GM21528 (cell line): Measurements from ENCODE around the gene PLOD1.
"Not testable (repeated sequence)": the region's sequence is repeated elsewhere in the genome, so short reads cannot be mapped to it uniquely, and the experiment has no call there.

Source experiments
- ATAC-seq: cut with Tn5 transposase; IDR thresholded peaks from one replicate; pipeline ENCODE4 v1.9.1; 2021; ENCODE audit warnings: mild to moderate bottlenecking, moderate library complexity; ENCODE audit not compliant: unreplicated experiment, low FRiP score

Gene PLOD1

DNA sequence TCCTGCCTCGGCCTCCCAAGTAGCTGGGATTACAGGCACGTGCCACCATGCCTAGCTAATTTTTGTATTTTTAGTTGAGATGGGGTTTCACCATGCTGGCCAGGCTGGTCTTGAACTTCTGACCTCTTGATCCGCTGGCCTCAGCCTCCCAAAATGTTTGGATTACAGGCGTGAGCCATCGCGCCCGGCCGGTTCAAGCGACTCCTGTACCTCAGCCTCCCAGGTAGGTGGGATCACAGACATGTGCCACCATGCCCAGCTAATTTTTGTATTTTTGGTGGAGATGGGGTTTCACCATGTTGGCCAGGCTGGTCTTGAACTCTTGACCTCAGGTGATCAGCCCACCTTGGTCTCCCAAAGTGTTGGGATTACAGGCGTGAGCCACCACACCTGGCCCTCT lies 1.2 kb downstream of the PLOD1 start:
- not testable (repeated sequence) for ATAC-seq

DNA sequence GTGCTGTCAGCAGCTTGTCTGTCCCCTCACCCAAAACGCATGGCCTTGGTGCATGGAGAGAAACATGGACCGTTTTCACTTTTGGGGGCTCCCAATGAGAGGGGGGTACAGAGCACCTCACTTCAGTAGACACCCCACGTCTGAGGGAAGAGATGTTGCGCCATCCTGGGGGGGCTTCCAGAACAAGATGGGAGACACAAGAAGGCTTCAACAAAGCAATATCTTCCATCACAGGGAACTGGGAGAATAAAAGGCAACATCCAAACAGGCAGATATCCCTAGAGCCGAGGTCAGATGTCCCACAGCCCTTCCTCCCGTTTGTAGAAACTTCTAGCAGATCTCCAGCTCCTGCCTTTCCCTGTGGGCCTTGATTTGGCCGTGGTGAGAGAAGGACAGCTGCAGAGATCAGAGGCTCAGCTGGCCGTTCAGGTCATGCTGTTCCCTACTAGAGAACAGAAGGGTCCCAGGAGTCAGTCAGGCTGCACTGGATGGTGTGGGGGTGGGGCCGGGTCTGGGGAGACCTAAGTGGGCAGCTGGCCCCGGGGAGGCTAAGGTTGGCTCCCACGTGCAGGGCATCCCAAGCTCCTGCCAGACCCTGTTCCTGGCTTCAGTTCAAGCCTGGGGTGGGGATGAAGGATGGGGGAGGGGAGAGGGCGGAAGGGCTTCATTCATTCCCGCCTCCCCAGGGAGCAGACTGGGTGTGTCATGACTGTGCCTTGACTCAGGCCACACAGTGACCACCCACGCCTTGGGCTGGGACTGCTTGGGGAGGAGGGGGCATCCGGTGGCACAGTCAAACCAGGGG lies 4.4 kb downstream of the PLOD1 start:
- ATAC-seq = no peak

DNA sequence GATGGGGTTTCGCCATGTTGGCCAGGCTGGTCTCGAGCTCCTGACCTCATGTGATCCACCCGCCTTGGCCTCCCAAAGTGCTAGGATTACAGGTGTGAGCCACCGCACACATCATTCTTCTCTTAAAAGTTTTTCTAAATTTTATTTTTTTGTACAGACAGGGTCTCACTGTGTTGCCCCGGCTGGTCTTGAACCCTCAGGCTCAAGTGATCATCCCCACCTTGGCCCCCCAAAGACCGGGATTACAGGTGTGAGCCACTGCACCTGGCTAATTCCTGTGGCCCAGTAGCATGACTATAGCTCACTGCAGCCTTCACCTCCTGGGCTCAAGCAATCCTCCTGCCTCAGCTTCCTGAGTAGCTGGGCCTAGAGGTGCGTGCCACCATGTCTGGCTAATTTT lies 5.3 kb downstream of the PLOD1 start:
- not testable (repeated sequence) for ATAC-seq

DNA sequence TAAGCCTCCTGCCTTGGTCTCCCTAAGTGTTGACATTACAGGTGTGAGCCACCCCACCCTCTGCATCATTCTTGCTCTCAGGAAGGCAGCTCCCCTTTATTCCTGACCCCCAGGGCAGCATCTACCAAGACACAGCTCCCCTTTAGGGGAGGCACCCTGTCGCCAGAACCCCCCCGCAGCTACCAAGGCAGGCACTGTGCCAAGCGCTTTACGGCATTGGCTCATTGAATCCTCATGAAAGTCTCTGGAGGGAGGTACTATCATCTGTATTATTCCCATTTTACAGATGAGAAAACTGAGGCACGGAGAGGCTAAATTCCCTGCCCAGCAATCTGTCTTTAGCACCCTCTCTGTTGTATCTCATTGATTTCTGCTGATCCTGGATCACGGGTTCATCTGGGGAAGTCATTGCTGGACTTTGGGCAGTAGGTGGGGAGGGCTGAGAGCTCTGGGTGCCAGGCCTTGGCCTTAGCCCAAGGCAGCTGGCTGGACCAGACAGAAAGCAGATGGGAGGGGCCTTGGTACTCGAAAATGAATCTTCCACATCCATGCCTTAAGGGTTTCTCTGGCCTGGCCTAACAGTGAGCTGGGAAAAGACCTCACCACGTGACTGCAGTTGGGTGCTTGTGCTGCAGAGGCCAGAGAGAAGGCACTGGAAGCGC lies 5.9 kb downstream of the PLOD1 start:
- no peak for ATAC-seq

DNA sequence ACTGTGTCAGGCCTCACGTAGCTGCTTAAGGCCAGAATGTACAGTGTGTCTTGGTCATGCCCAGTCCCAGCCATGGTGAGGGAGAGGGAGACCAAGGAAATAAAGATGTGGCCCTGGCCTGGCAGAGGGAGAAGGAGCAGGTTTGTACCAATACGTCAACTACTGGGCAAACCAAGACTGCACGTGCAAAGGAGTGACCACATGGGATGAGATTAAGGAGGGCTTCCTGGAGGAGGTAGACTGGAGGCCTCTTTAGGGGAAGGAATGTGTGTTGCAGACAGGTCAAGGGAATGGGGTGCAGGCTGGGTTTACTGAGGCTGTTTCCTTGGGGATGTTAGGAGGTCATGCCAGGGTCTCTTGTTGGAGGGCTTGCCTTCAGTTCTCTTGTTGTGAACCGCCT lies 7.8 kb downstream of the PLOD1 start:
- no peak for ATAC-seq

DNA sequence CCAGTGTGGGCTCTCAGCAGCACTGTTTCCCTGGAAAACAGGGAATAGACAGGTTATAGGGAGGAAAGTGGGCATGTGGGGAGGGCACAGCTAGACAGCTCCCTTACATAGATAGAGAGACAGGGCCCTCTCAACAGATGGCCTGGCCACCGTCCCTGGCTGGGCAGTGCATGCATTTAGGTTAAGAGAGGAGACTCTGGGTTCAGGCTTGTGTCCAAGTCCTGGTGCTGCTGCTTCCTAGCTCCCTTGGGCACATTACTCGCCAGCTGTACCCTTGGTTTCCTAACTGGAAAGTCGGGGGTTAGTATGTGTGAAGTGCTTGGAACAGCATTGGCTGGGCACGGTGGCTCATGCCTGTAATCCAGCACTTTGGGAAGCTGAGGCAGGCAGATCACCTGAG lies 9.1 kb downstream of the PLOD1 start:
- no peak for ATAC-seq

DNA sequence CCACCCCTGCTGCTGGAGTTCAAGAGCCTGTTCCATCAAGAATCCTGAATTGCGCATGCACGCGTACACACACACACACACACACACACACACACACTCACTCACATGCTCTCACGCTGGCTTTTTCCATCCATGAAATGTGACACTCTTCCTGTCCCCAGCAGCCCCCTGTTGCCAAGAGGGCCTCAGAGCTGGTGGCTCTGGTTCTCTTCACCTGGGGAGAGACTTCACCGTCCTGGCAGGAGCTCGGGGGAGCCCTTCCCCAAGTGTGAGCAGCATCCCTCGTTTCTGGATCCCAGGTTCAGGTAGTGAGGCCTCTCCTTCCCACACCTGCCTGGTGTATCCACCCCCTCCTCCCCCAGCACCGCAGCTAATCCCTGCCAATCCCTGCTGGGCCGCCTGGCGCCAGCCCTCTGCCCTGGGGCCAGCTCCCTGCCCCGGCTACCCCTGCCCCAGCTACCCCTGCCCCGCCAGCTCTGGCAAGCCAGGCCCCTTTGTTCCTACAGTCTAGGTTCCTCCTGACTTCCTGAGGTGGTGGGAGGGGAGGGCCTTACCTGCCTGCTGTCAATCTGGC lies 9.9 kb downstream of the PLOD1 start:
- no peak for ATAC-seq

DNA sequence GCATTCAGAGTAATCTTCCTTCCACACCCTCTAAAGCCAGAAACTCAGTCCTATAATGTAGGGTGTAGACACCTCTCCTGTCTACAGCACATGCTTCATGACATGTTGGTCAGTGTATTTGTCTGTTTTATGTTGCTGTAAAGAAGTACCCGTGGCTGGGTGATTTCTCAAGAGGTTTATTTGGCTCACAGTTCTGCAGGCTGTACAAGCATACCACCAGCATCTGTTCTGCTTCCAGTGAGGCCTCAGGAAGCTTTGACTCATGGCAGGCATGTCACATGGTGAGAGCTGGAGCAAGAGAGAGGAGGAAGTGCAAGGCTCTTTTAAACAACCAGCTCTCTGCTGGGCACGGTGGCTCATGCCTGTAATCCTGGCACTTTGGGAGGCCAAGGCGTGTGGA lies 12.1 kb downstream of the PLOD1 start:
- ATAC-seq = no peak

DNA sequence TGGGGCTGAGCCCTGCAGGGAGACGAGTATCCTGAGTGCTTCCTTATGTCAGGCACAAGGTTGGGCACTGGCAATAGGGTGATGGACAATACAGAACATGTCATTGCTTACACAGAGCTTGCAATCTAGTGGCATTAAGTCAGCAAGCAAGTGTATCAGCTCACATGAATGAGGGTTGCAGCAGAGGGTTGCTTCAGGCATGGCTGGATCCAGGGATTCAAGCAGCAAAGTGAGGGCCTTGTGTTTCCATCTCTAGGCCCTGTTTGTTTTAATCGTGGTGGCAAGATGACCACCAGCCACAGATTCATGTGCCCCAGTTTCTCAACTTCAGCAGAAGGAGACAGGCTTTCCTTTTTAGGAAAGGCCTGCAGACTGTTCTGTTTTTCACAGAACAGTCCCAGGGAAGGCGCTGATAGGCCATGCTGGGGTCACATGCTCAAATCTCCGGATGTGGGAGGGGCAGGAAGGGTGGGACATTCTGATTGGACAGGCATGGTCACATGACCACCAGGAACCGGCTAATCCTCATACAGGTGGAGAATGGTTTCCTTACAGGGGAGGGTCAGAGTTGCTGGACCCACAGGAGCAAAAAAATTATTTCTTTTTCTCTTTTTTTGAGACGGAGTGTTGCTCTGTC lies 14.4 kb downstream of the PLOD1 start:
- no peak for ATAC-seq

DNA sequence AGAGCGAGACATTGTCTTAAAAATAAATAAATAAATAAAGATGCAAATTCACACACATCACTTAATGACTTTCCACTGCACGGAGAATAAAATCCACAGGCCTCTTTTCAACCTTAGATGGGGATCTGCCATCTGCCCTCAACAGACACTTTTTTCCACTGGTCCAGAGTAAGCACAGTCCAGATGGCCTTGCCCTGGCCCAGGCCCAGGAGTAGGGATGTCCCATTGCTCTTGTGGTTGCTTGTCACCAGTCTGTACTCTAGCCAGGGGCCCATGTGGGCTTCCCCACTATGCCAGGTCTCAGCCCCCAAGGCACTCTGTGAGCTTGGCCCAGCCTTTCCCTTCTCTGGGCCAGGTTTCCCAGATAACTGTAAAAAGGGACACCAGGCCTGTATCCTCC lies 17.4 kb downstream of the PLOD1 start:
- ATAC-seq = no peak

DNA sequence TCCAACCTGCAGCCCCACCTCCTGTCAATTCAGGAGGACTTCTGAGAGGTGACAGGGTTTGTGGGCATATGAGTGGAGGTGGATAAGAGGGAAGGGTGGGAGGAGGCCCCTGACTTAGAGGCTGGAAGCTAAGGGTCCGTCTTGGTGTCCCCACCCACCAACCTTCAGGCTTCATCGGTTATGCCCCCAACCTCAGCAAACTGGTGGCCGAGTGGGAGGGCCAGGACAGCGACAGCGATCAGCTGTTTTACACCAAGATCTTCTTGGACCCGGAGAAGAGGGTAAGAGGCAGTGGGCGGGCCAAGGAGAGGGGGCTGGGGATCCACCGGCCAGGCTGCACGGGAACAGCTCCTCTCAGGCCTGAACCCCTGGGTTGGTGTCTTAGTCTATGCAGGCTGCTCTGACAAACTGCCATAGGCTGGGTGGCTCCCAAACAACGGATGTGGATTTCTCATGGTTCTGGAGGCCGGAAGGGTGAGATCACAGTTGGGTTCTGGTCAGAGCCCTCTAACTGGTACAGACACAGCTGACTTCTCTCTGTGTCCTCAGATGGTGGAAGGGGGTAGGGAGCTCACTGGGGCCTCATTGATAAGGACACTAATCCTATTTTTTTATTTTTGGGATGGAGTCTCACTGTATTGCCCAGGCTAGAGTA lies 18.1 kb downstream of the PLOD1 start:
- ATAC-seq = no peak

DNA sequence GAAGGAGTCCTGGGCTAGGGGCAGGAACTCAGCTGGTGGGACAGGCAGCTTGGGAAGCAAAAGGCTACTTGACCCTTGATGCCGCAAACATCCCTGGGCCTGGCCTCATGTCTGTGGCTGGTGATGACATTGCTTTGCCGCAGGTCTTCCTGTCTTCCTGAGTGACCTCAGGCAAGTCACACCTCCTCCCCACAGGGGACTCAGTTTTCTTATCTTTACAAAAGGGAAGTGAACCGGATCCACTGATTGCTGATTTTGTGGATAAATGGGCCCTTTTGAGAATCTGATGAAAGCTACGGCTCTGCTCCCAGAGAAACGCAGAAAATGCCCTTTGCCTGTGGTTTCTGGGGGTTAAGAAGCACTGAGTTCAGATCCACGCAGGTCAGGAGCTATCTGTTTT lies 20.7 kb downstream of the PLOD1 start:
- no peak for ATAC-seq

DNA sequence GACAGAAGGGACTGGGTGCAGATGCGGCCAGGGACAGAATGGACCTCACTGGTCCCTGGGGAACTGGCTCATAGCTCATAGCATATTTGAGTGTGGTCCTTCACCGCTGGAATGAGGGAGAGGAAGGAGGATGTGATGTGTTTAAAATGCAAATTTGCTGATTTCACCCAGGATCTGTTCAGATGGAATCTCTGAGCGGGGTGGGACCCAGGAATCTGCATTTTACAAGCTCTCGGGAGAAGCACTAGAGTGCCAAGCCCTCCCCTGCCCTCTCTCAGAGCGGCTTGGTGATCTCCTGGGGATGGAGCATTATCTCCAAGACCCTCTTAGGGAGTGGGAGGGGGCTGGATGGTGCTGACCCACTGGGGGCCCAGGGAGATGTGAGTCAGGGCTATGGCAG lies 22.9 kb downstream of the PLOD1 start:
- no peak for ATAC-seq

DNA sequence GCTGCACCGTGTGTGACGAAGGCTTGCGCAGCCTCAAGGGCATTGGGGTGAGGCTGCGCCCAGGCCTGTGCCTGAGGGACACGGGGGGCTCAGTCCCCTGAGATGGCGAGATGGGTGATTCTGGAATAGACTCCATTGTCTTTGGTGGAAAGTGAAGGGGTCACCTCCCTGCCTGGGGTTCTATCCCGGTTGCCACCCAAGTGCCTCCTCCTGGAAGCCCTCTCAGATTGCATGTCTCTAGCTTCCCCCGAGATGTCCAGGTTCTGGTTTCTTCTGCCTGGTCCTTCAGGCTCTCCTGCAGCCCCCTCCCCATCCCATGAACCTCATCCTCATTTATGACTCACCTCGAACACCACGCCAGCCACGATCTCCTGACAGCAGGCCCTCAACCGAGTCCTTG lies 23.4 kb downstream of the PLOD1 start:
- no peak for ATAC-seq

DNA sequence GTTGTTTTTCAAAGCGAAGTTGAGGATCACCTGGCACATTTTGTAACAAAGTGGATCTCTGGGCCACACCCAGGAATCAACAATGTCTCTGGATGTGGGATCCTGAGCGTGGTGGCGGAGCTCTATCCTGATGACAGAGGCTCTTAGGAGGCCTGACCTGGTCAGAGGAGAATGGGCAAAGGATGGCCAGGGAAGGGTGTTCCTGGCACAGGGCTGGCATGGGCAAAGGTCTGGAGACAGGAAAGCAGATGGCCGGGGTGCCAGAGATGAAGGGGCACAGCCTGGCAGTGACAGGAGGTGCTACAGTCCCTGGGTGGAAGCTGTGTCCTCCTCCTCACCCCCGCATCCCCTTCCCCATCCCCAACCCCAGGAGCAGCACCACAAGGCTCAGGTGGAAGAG lies 25.8 kb downstream of the PLOD1 start:
- ATAC-seq = no peak

DNA sequence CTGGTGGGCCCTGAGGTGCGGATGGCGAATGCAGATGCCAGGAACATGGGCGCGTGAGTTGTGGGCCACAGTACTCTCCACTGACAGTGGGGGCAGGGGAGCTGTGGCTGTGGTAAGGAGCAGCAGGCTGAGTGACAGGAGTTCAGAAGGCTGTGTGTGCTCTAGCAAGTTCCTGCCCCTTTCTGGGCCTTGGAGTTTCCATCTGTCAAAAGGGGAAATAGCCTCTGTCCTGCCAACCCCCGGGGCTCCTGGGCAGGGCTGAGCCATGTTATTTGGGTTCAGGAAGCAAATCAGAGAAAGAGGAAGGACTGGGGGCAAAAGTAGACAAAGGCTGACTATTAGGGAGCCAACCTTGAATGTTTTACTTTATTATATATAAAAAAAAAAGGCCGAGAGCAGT lies 26.2 kb downstream of the PLOD1 start:
- no peak for ATAC-seq

DNA sequence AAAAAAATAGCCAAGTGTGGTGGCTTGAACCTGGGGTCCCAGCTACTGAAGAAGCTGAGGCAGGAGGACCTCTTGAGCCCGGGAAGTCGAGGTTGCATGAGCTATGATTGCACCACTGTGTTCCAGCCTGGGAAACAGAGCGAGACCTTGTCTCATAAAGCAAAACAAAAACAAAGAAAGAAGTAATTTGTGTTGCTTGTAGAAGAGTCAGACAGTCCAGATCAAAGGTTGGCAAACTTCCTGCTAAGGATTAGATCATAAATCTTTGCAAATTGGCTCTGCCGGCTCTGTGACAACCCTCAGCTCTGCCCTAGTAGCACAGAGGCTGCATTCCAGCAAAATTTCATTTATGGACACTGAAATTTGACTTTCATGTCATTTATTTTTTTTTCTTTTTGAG lies 26.7 kb downstream of the PLOD1 start:
- ATAC-seq = no peak

DNA sequence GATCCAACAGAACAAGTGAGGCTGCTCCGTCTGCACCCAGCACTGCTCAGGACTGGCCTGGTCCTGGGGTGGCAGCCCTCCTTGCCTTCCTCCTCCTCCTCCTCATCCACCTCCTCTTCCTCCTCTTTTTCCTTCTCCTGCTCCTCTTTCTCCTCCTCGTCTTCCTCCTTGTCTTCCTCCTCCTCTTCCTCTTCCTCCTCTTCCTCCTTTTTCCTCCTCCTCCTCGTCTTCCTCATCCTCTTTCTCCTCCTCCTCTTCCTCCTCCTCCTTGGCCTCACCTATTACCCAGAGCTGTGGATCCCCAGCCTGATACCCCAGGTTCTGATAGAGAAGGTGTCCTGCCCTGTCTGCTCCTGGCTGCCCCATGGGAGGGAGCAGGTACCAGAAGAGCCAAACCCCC lies 29.1 kb downstream of the PLOD1 start:
- no peak for ATAC-seq

DNA sequence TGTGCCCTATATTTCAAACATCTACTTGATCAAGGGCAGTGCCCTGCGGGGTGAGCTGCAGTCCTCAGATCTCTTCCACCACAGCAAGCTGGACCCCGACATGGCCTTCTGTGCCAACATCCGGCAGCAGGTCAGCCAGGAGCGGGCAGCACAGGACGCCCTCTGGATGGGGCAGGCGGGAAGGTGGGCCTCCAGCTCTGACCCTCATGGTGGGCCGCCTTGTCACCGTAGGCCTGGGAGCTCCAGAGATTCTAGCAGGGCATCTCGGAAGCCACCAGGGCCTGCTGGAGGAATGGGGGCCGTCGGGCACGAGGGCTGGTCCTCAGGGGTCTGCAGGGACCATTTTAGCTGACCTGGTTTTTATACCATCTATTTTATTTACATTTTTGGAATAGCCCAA lies 30.1 kb downstream of the PLOD1 start:
- no peak for ATAC-seq

DNA sequence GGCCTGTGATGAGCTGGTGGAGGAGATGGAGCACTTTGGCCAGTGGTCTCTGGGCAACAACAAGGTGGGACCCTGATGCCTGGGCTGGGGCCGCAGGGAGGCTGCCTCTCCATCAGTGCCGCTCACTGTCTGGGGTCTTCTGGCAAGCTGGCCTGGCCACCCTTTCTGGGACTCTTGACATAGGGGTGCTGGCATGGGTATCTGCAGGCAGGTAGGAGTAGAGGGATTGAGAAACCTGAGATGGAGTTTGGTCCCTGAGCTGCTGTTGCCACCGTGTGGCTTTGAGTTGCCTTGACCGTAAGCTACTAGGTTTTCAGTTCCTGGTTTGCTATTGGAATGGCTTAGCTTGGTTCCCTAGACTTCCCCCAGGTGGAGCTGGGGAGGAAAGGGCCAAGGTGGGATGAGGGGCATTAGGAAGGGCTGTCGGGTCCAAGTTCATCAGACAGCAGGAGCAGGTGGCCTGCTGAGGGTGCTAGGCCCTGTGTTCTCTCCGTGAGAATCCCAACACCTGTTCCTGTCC lies 32.6 kb downstream of the PLOD1 start:
- no peak for ATAC-seq
